Measurements from ENCODE around the gene BAHCC1. TPM values are rescaled to one million over a fixed set of nuclear protein-coding genes. Genes with fewer than 3 reads are reported as not detected.

BAHCC1 gene
- total RNA-seq, 5 donors from 2014 or later (not counting 1 experiment from before 2014, with no cell fraction given) = 0.23 to 0.82 (median 0.33) TPM

GRCh38 chr17:81452551-81452950 is 57.3 kb downstream of the BAHCC1 start:
- Mint-ChIP-seq H3K9me3 (no peaks in the 10 kb centered on the region), H3K4me1 (peaks cover 0 to 11% (median 5%) of the 10 kb centered on the region in 3 donors), H3K27me3 (no peaks in the 10 kb centered on the region), H3K27ac (no peak overlapping the region), H3K36me3 (no peaks in the 10 kb centered on the region), H3K4me3 (no peak overlapping the region)
- Histone ChIP-seq H3K36me3 (ENCODE audit: control insufficient read depth in 2 of 2, extremely low read depth in 1 of 2, insufficient read depth in 1 of 2, low read length in 1 of 2) (no peaks in the 10 kb centered on the region), H3K4me3 (ENCODE audit: control insufficient read depth in 1 of 2, extremely low read depth in 1 of 2, low read length in 1 of 2) (no peak overlapping the region), H3K27ac (ENCODE audit: low read length) (no peak overlapping the region), H3K4me1 (ENCODE audit: control insufficient read depth in 1 of 2, extremely low read depth in 1 of 2, insufficient read depth in 2 of 2, low read length in 2 of 2) (peaks cover 7 to 24% of the 10 kb centered on the region in 2 experiments), H3K27me3 (replicated peaks in 1 of 2; ENCODE audit: control insufficient read depth in 2 of 2, extremely low read depth in 1 of 2, insufficient read depth in 2 of 2, low read length in 1 of 2) (peaks cover 0 to 82% of the 10 kb centered on the region in 2 experiments), H3K9me3 (no peaks in the 10 kb centered on the region)
- 93% methylated on average over 19 of the region's 23 CpGs for WGBS (ENCODE audit: insufficient coverage)
- ATAC-seq (replicated peaks in 1 of 4) (no peak), DNase-seq (no peak)
- ChIA-PET POLR2A (no interaction called here), CTCF (no interaction called here)

GRCh38 chr17:81453076-81453475 is 57.8 kb downstream of the BAHCC1 start:
- H3K36me3 Mint-ChIP-seq = no peaks in the 10 kb centered on the region
- Histone ChIP-seq H3K36me3 (ENCODE audit: control insufficient read depth in 2 of 2, extremely low read depth in 1 of 2, insufficient read depth in 1 of 2, low read length in 1 of 2) (no peaks in the 10 kb centered on the region), H3K4me3 (ENCODE audit: control insufficient read depth in 1 of 2, extremely low read depth in 1 of 2, low read length in 1 of 2) (no peak overlapping the region), H3K4me1 (ENCODE audit: control insufficient read depth in 1 of 2, extremely low read depth in 1 of 2, insufficient read depth in 2 of 2, low read length in 2 of 2) (peaks cover 7 to 24% of the 10 kb centered on the region in 2 experiments), H3K27ac (ENCODE audit: low read length) (no peak overlapping the region), H3K27me3 (replicated peaks in 1 of 2; ENCODE audit: control insufficient read depth in 2 of 2, extremely low read depth in 1 of 2, insufficient read depth in 2 of 2, low read length in 1 of 2) (peaks cover 0 to 78% of the 10 kb centered on the region in 2 experiments), H3K9me3 (no peaks in the 10 kb centered on the region)
- DNase-seq (no peak), ATAC-seq (replicated peaks in 1 of 4) (no peak)
- 83% methylated on average over 21 of the region's 30 CpGs for WGBS (ENCODE audit: insufficient coverage)
- no peaks in the 10 kb centered on the region for H3K27me3 Mint-ChIP-seq
- POLR2A ChIA-PET = no interaction called here
- no peaks in the 10 kb centered on the region for H3K9me3 Mint-ChIP-seq
- H3K27ac Mint-ChIP-seq = no peak overlapping the region
- peak overlapping the region in 1 of 3 donors; percentile 9 for H3K4me3 Mint-ChIP-seq
- peaks cover 0 to 11% (median 5%) of the 10 kb centered on the region in 3 donors for H3K4me1 Mint-ChIP-seq
- CTCF ChIA-PET = no interaction called here

- Histone ChIP-seq H3K4me1 (ENCODE audit: control insufficient read depth in 1 of 2, extremely low read depth in 1 of 2, insufficient read depth in 2 of 2, low read length in 2 of 2) (peaks cover 7 to 24% of the 10 kb centered on the region in 2 experiments), H3K9me3 (no peaks in the 10 kb centered on the region), H3K36me3 (ENCODE audit: control insufficient read depth in 2 of 2, extremely low read depth in 1 of 2, insufficient read depth in 1 of 2, low read length in 1 of 2) (no peaks in the 10 kb centered on the region), H3K27ac (ENCODE audit: low read length) (no peak overlapping the region), H3K4me3 (ENCODE audit: control insufficient read depth in 1 of 2, extremely low read depth in 1 of 2, low read length in 1 of 2) (peak overlapping the region in 1 of 2 donors; percentile 5), H3K27me3 (replicated peaks in 1 of 2; ENCODE audit: control insufficient read depth in 2 of 2, extremely low read depth in 1 of 2, insufficient read depth in 2 of 2, low read length in 1 of 2) (peaks cover 0 to 71% of the 10 kb centered on the region in 2 experiments)
- H3K4me3 Mint-ChIP-seq = peak overlapping the region in 1 of 3 donors; percentile 9
- DNase-seq (peak in 19 of 35 experiments; percentile 12 to 42 (median 25)), ATAC-seq (replicated peaks in 1 of 4) (peak; percentile 50 to 76 (median 66))
- H3K27ac Mint-ChIP-seq = no peak overlapping the region
- H3K27me3 Mint-ChIP-seq = no peaks in the 10 kb centered on the region
- ChIA-PET CTCF (interaction anchor here in 1 of 2 donors (0.5 kb wide), 1 partner anchor 132 kb away, joined by 6 read pairs; no protein-coding TSS in a partner anchor), POLR2A (no interaction called here)
- 3% methylated on average over 5 of the region's 7 CpGs for WGBS (ENCODE audit: insufficient coverage)
- peaks cover 0 to 11% (median 5%) of the 10 kb centered on the region in 3 donors for H3K4me1 Mint-ChIP-seq
- H3K36me3 Mint-ChIP-seq = no peaks in the 10 kb centered on the region
- no peaks in the 10 kb centered on the region for H3K9me3 Mint-ChIP-seq
Measured at GRCh38 chr17:81453712-81454111, 58.5 kb downstream of the BAHCC1 start.

GRCh38 chr17:81454473-81454872 is 59.2 kb downstream of the BAHCC1 start:
- peaks cover 7 to 24% of the 10 kb centered on the region in 2 experiments for H3K4me1 ChIP-seq (ENCODE audit: control insufficient read depth in 1 of 2, extremely low read depth in 1 of 2, insufficient read depth in 2 of 2, low read length in 2 of 2)
- 68% methylated on average over 7 of the region's 13 CpGs for WGBS (ENCODE audit: insufficient coverage)
- Mint-ChIP-seq H3K36me3 (no peaks in the 10 kb centered on the region), H3K4me3 (no peak overlapping the region), H3K27ac (no peak overlapping the region), H3K9me3 (no peaks in the 10 kb centered on the region), H3K27me3 (no peaks in the 10 kb centered on the region), H3K4me1 (peaks cover 0 to 11% (median 5%) of the 10 kb centered on the region in 3 donors)
- H3K27ac ChIP-seq (ENCODE audit: low read length) = no peak overlapping the region
- H3K9me3 ChIP-seq = no peaks in the 10 kb centered on the region
- H3K36me3 ChIP-seq (ENCODE audit: control insufficient read depth in 2 of 2, extremely low read depth in 1 of 2, insufficient read depth in 1 of 2, low read length in 1 of 2) = no peaks in the 10 kb centered on the region
- ATAC-seq (replicated peaks in 1 of 4) (no peak), DNase-seq (no peak)
- no peak overlapping the region for H3K4me3 ChIP-seq (ENCODE audit: control insufficient read depth in 1 of 2, extremely low read depth in 1 of 2, low read length in 1 of 2)
- ChIA-PET CTCF (no interaction called here), POLR2A (no interaction called here)
- peaks cover 0 to 66% of the 10 kb centered on the region in 2 experiments for H3K27me3 ChIP-seq (replicated peaks in 1 of 2; ENCODE audit: control insufficient read depth in 2 of 2, extremely low read depth in 1 of 2, insufficient read depth in 2 of 2, low read length in 1 of 2)

- Mint-ChIP-seq H3K9me3 (no peaks in the 10 kb centered on the region), H3K4me3 (no peak overlapping the region), H3K4me1 (peaks cover 0 to 11% (median 5%) of the 10 kb centered on the region in 3 donors), H3K27me3 (no peaks in the 10 kb centered on the region), H3K36me3 (no peaks in the 10 kb centered on the region), H3K27ac (no peak overlapping the region)
- Histone ChIP-seq H3K27ac (ENCODE audit: low read length) (no peak overlapping the region), H3K4me1 (ENCODE audit: control insufficient read depth in 1 of 2, extremely low read depth in 1 of 2, insufficient read depth in 2 of 2, low read length in 2 of 2) (peaks cover 7 to 24% of the 10 kb centered on the region in 2 experiments), H3K36me3 (ENCODE audit: control insufficient read depth in 2 of 2, extremely low read depth in 1 of 2, insufficient read depth in 1 of 2, low read length in 1 of 2) (no peaks in the 10 kb centered on the region), H3K4me3 (ENCODE audit: control insufficient read depth in 1 of 2, extremely low read depth in 1 of 2, low read length in 1 of 2) (no peak overlapping the region), H3K9me3 (no peaks in the 10 kb centered on the region), H3K27me3 (replicated peaks in 1 of 2; ENCODE audit: control insufficient read depth in 2 of 2, extremely low read depth in 1 of 2, insufficient read depth in 2 of 2, low read length in 1 of 2) (peaks cover 0 to 56% of the 10 kb centered on the region in 2 experiments)
- ChIA-PET CTCF (no interaction called here), POLR2A (no interaction called here)
- peak in 1 of 35 experiments; percentile 16 for DNase-seq
- WGBS (ENCODE audit: insufficient coverage) = 81% methylated on average over 7 of the region's 18 CpGs
- no peak for ATAC-seq (replicated peaks in 1 of 4)
Measured at GRCh38 chr17:81455387-81455786, 60.1 kb downstream of the BAHCC1 start.

GRCh38 chr17:81456091-81456490 is 60.8 kb downstream of the BAHCC1 start:
- no peaks in the 10 kb centered on the region for H3K36me3 ChIP-seq (ENCODE audit: control insufficient read depth in 2 of 2, extremely low read depth in 1 of 2, insufficient read depth in 1 of 2, low read length in 1 of 2)
- 47% methylated on average over 14 of the region's 15 CpGs for WGBS (ENCODE audit: insufficient coverage)
- POLR2A ChIA-PET = interaction anchor here in 1 of 2 donors (0.6 kb wide), 1 partner anchor 41 kb away, joined by 3 read pairs; no protein-coding TSS in a partner anchor
- H3K9me3 ChIP-seq = no peaks in the 10 kb centered on the region
- Mint-ChIP-seq H3K4me1 (peaks cover 0 to 11% (median 5%) of the 10 kb centered on the region in 3 donors), H3K4me3 (no peak overlapping the region), H3K9me3 (no peaks in the 10 kb centered on the region), H3K27me3 (no peaks in the 10 kb centered on the region), H3K36me3 (no peaks in the 10 kb centered on the region), H3K27ac (no peak overlapping the region)
- DNase-seq (no peak), ATAC-seq (replicated peaks in 1 of 4) (no peak)
- H3K4me1 ChIP-seq (ENCODE audit: control insufficient read depth in 1 of 2, extremely low read depth in 1 of 2, insufficient read depth in 2 of 2, low read length in 2 of 2) = peaks cover 7 to 24% of the 10 kb centered on the region in 2 experiments
- H3K27me3 ChIP-seq (replicated peaks in 1 of 2; ENCODE audit: control insufficient read depth in 2 of 2, extremely low read depth in 1 of 2, insufficient read depth in 2 of 2, low read length in 1 of 2) = peaks cover 0 to 49% of the 10 kb centered on the region in 2 experiments
- H3K4me3 ChIP-seq (ENCODE audit: control insufficient read depth in 1 of 2, extremely low read depth in 1 of 2, low read length in 1 of 2) = no peak overlapping the region
- CTCF ChIA-PET = no interaction called here
- no peak overlapping the region for H3K27ac ChIP-seq (ENCODE audit: low read length)

Data from T-cell (primary cell).